Tibial nerve (tissue), 4 donors: ENCODE measurements around the gene PNMT. TPM values are rescaled to one million over a fixed set of nuclear protein-coding genes. Genes with fewer than 3 reads are reported as not detected.

Source experiments
- DNase-seq, 2 donors: peaks; one replicate each; pipeline ENCODE4 v3.0.0-alpha.2; 2019; ENCODE audit warnings: low spot score in 2 of 2
- H3K27ac ChIP-seq, 4 donors: fragments of 200-600 bp; sonication (generic) in 3 of 4; one replicate each; pipeline ENCODE4 v1.5.1; 2017 to 2019; ENCODE audit warnings: mild to moderate bottlenecking in 1 of 4
- H3K27me3 ChIP-seq, 2 donors: fragments of 200-600 bp; sonication (generic) in 1 of 2; one replicate each; pipeline versions ENCODE4 v1.5.1 to v1.6.0; 2017 to 2019
- H3K36me3 ChIP-seq, 3 donors: fragments of 200-600 bp; sonication (generic); one replicate each; pipeline ENCODE4 v1.5.1; 2018 to 2019
- H3K4me1 ChIP-seq, 4 donors: fragments of 200-600 bp; sonication (generic) in 3 of 4; one replicate each; pipeline ENCODE4 v1.5.1; 2017 to 2019
- H3K4me3 ChIP-seq, 4 donors: fragments of 200-600 bp; sonication (generic) in 3 of 4; one replicate each; pipeline ENCODE4 v1.5.1; 2017 to 2019; ENCODE audit warnings: mild to moderate bottlenecking in 1 of 4, moderate library complexity in 1 of 4
- H3K9me3 ChIP-seq, 4 donors: fragments of 200-600 bp; sonication (generic) in 3 of 4; one replicate each; pipeline ENCODE4 v1.5.1; 2017 to 2019
- EP300 ChIP-seq, 2 donors: sonication (generic); formaldehyde crosslinking; IDR thresholded peaks; one replicate each; pipeline ENCODE4 v1.6.1; 2017; ENCODE audit warnings: antibody characterized with exemption in 2 of 2, mild to moderate bottlenecking in 1 of 2
- POLR2A ChIP-seq, 2 donors: fragments of 450-650 bp; IDR thresholded peaks; one replicate each; pipeline ENCODE4 v1.6.1; 2017; ENCODE audit warnings: antibody characterized with exemption in 2 of 2, mild to moderate bottlenecking in 2 of 2, moderate library complexity in 2 of 2
- WGBS, 2 donors: methylation state at CpG; one replicate each; pipeline ENCODE4 v1.1.5; 2018; 5-methylcytosine and 5-hydroxymethylcytosine counted together
- total RNA-seq, 4 donors: library from RNA; depleted of rRNA; stranded (reverse); fragments of >200 nt; gene quantifications; one replicate each; pipeline ENCODE4 v1.1.0, GENCODE V29; 2016
- TF ChIP-seq, protein P1 (sequence below), 5 experiments: fragments of 200-600 bp in 3 of 5; fragments of 450-650 bp in 2 of 5; sonication (generic) in 3 of 5; IDR thresholded peaks; one replicate each; pipeline ENCODE4 v1.5.1; 2016 to 2019; ENCODE audit warnings: antibody characterized with exemption in 5 of 5, mild to moderate bottlenecking in 3 of 5, moderate library complexity in 2 of 5

PNMT gene
- total RNA-seq, 4 donors from 2014 or later, result 2.4 to 19.6 (median 12.4) TPM

DNA sequence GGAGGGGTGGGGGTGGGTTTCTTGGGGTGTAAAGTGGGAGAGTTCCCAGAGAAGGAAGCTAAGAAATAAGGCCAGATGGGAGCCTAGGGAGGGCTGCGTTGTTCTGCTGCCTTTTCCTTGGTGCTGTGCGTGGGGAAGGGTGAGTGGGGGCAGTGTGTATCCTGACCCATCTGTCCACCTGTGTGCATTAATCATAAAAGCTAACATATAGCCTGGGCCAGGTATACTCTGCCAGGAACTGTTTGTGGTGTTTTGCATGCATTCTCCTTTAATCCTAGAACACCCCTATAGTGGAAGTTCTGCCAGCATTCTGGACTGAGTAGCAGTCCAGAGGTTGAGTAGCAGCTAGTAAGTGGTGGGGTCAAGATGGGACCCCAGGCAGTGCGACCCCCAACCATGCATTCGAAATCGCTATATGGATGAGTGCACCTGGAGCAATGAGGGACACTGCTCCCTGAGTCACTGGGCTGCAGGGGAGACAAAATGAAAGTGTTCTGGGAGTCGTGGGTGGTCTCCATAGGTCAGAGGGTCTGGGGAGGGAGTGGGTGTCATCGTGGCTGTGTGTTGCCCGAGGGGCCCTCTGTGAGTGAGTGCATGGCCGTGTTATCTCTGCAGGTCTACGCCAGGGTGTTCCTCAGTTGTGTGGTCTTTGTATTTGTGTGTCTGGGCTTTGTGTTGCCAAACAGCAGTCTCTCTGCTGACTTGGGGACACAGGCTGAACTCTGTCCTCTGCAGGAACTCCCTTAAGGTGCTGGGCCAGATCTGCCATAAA lies 32.9 kb downstream of the PNMT start:
- H3K27me3 ChIP-seq, result no peaks in the 10 kb centered on the region
- H3K36me3 ChIP-seq, result no peaks in the 10 kb centered on the region
- peak overlapping the region; percentile 71 to 98 (median 86) for H3K4me3 ChIP-seq
- peak overlapping the region; percentile 88 to 97 (median 96) for H3K27ac ChIP-seq
- peaks cover 0 to 74% (median 43%) of the 10 kb centered on the region in 4 donors for H3K4me1 ChIP-seq
- DNase-seq, result no peak
- TF ChIP-seq POLR2A (IDR thresholded peaks at IDR 0.05), result no peak
- TF ChIP-seq, protein P1, sequence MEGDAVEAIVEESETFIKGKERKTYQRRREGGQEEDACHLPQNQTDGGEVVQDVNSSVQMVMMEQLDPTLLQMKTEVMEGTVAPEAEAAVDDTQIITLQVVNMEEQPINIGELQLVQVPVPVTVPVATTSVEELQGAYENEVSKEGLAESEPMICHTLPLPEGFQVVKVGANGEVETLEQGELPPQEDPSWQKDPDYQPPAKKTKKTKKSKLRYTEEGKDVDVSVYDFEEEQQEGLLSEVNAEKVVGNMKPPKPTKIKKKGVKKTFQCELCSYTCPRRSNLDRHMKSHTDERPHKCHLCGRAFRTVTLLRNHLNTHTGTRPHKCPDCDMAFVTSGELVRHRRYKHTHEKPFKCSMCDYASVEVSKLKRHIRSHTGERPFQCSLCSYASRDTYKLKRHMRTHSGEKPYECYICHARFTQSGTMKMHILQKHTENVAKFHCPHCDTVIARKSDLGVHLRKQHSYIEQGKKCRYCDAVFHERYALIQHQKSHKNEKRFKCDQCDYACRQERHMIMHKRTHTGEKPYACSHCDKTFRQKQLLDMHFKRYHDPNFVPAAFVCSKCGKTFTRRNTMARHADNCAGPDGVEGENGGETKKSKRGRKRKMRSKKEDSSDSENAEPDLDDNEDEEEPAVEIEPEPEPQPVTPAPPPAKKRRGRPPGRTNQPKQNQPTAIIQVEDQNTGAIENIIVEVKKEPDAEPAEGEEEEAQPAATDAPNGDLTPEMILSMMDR (IDR thresholded peaks at IDR 0.05), result no peak
- no peak for TF ChIP-seq EP300 (IDR thresholded peaks at IDR 0.05)
- H3K9me3 ChIP-seq, result no peaks in the 10 kb centered on the region
- WGBS, 2 donors, result 20 to 28% methylated on average over 9 to 10 of the region's 10 CpGs

DNA sequence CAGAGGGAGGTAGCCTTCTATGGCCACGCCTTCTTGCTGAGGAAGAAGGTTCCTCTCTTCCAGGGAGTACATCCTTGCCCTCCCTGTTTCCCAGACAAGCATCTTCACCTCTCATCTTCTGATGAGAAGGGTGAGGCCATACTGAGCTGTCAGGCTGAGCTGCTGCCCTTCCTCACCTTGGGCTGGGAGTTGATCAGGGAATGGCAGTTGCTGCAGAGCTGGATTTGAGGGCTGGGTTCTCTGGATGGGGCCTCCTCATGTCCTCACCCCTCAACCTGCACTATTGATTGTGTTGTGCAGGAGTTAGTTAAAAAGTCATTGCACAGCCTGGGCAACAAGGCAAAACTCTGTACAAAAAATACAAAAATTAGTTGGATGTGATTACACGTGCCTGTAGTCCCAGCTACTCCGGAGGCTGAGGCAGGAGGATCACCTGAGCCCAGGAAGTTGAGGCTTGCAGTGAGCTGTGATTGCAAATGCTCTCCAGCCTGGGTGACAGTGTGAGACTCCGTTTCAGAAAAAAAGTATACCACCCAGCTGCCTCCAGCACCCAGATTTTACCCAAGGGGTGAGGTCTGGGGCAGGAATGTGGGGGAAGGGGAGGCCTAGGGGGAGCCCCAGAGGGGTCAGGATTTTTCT lies 33.6 kb downstream of the PNMT start:
- peaks cover 0 to 74% (median 50%) of the 10 kb centered on the region in 4 donors for H3K4me1 ChIP-seq
- DNase-seq, result no peak

GRCh38 chr17:39702901-39703893 lies 34.9 kb downstream of the PNMT start:
- WGBS, 2 donors, result 28 to 33% methylated on average over 12 of the region's 12 CpGs
- Histone ChIP-seq H3K36me3 (peaks cover 0 to 14% (median 0%) of the 10 kb centered on the region in 3 donors), H3K27ac (peak overlapping the region; percentile 1 to 97 (median 89)), H3K4me3 (no peak overlapping the region), H3K27me3 (no peaks in the 10 kb centered on the region), H3K9me3 (no peaks in the 10 kb centered on the region), H3K4me1 (peaks cover 0 to 87% (median 58%) of the 10 kb centered on the region in 4 donors)
- no peak for DNase-seq
- TF ChIP-seq, protein P1 (IDR thresholded peaks at IDR 0.05), result no peak
- TF ChIP-seq EP300 (IDR thresholded peaks at IDR 0.05) (no peak), POLR2A (IDR thresholded peaks at IDR 0.05) (no peak)

More for the DNA sequence above, 33.6 kb downstream of the PNMT start:
- Histone ChIP-seq H3K4me3 (peak overlapping the region in 3 of 4 donors; percentile 71 to 98 (median 81)), H3K36me3 (peaks cover 0 to under 1% (median 0%) of the 10 kb centered on the region in 3 donors), H3K27ac (peak overlapping the region in 3 of 4 donors; percentile 95 to 97 (median 97)), H3K9me3 (no peaks in the 10 kb centered on the region), H3K27me3 (no peaks in the 10 kb centered on the region)
- WGBS, 2 donors, result 34 to 45% methylated on average over 4 of the region's 4 CpGs
- TF ChIP-seq POLR2A (IDR thresholded peaks at IDR 0.05) (no peak), EP300 (IDR thresholded peaks at IDR 0.05) (no peak)
- TF ChIP-seq, protein P1 (IDR thresholded peaks at IDR 0.05), result no peak

DNA sequence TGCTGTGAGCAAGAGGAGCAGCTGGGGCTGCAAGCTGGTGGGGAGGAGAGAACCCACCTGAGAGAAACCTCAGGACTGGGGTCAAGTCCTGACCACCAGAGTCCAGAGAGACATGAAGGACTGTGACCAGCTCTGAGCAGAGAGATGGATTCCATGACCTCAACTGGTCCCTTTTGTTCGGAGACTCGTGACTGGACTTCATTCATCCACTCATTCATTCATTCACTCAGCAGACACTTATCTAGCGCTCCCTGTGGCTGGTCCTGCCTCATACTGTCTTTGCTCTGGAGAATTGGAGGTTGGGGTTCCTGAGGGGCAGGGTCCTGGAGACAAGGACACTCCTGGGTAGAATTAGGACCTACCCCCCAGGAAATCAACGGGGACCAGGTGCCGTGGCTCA lies 35.7 kb downstream of the PNMT start:
- H3K9me3 ChIP-seq, result no peaks in the 10 kb centered on the region
- 70 to 72% methylated on average over 5 of the region's 5 CpGs for WGBS, 2 donors
- peaks cover 0 to 89% (median 60%) of the 10 kb centered on the region in 4 donors for H3K4me1 ChIP-seq
- H3K27me3 ChIP-seq, result no peaks in the 10 kb centered on the region
- no peak overlapping the region for H3K4me3 ChIP-seq
- H3K36me3 ChIP-seq, result peaks cover 0 to 21% (median 0%) of the 10 kb centered on the region in 3 donors
- no peak for DNase-seq
- H3K27ac ChIP-seq, result peak overlapping the region; percentile 53 to 97 (median 89)
- TF ChIP-seq EP300 (IDR thresholded peaks at IDR 0.05) (no peak), POLR2A (IDR thresholded peaks at IDR 0.05) (no peak)
- TF ChIP-seq, protein P1 (IDR thresholded peaks at IDR 0.05), result no peak
